Loucy (cell line): ENCODE data around the gene EN2.

ENCODE experiments used
- CTCF ChIP-seq: fragments of 200-600 bp; sonication (generic); conservative IDR thresholded peaks from 2 replicates; pipeline ENCODE4 v1.5.1; 2014; ENCODE audit warnings: mild to moderate bottlenecking, antibody characterized with exemption, low read length
- EZH2phosphoT487 ChIP-seq: fragments of 200-600 bp; IDR thresholded peaks from 2 replicates; pipeline ENCODE4 v1.6.1; 2018; ENCODE audit warnings: antibody characterized with exemption, mild to moderate bottlenecking, moderate library complexity, borderline replicate concordance

- no peak for TF ChIP-seq CTCF
- no peak for TF ChIP-seq EZH2phosphoT487
Observed at GRCh38 chr7:155408651-155409586, 49.0 kb upstream of the EN2 start.
